Glutamatergic neuron (in vitro differentiated cells): Measurements from ENCODE around the gene HMX1. TPM values are rescaled to one million over a fixed set of nuclear protein-coding genes. Genes with fewer than 3 reads are reported as not detected.

Experiments used
- DNase-seq: peaks from one replicate; pipeline ENCODE4 v3.0.0; 2022
- H3K27ac Mint-ChIP-seq: one replicate; pipeline ENCODE4 v1.8.0; 2020; ENCODE audit warnings: mild to moderate bottlenecking, mixed read lengths, inconsistent platforms; ENCODE audit not compliant: unreplicated experiment
- H3K27me3 Mint-ChIP-seq: one replicate; pipeline ENCODE4 v1.8.0; 2020; ENCODE audit warnings: mild to moderate bottlenecking, moderate library complexity, mixed read lengths, inconsistent platforms; ENCODE audit not compliant: unreplicated experiment
- H3K36me3 Mint-ChIP-seq: one replicate; pipeline ENCODE4 v1.8.0; 2020; ENCODE audit warnings: mild to moderate bottlenecking, mixed read lengths, inconsistent platforms; ENCODE audit not compliant: unreplicated experiment
- H3K4me1 Mint-ChIP-seq: one replicate; pipeline ENCODE4 v1.8.0; 2020; ENCODE audit warnings: mild to moderate bottlenecking, low read depth, mixed read lengths, inconsistent platforms; ENCODE audit not compliant: unreplicated experiment
- H3K4me3 Mint-ChIP-seq: one replicate; pipeline ENCODE4 v1.8.0; 2020; ENCODE audit warnings: mild to moderate bottlenecking, mixed read lengths, inconsistent platforms; ENCODE audit not compliant: unreplicated experiment
- H3K9me3 Mint-ChIP-seq: one replicate; pipeline ENCODE4 v1.8.0; 2020; ENCODE audit warnings: mild to moderate bottlenecking, moderate library complexity, mixed read lengths, inconsistent platforms; ENCODE audit not compliant: unreplicated experiment
- CTCF ChIP-seq: fragments of 200-600 bp; sonication (generic); IDR thresholded peaks from one replicate; pipeline ENCODE4 v1.5.0; 2021; ENCODE audit not compliant: partially characterized antibody, unreplicated experiment
- total RNA-seq: library from RNA; stranded (reverse); fragmentation: NEBNext Ultra II Directional; extraction: Animal tissue kit (Norgen Biotek cat#: 25700); gene quantifications from one replicate; pipeline ENCODE4 v1.2.1, GENCODE V29; 2021; ENCODE audit not compliant: unreplicated experiment

The HMX1 gene
- total RNA-seq, 1 donor from 2014 or later = 1.7 TPM

- no peak for TF ChIP-seq CTCF
- Mint-ChIP-seq H3K27me3 (peaks cover 22% of the 10 kb centered on the region), H3K9me3 (peaks cover 8% of the 10 kb centered on the region), H3K4me1 (peaks cover 12% of the 10 kb centered on the region), H3K27ac (no peak overlapping the region), H3K36me3 (peaks cover 6% of the 10 kb centered on the region), H3K4me3 (no peak overlapping the region)
- no peak for DNase-seq
Measured at GRCh38 chr4:8882239-8882638, 10.6 kb upstream of the HMX1 start.

GRCh38 chr4:8880851-8881250 lies 9.2 kb upstream of the HMX1 start:
- Mint-ChIP-seq H3K4me3 (no peak overlapping the region), H3K27me3 (peaks cover 20% of the 10 kb centered on the region), H3K9me3 (peaks cover 9% of the 10 kb centered on the region), H3K27ac (no peak overlapping the region), H3K36me3 (peaks cover 6% of the 10 kb centered on the region), H3K4me1 (peaks cover 12% of the 10 kb centered on the region)
- no peak for DNase-seq
- TF ChIP-seq CTCF = no peak

- peaks cover 26% of the 10 kb centered on the region for H3K27me3 Mint-ChIP-seq
- peak overlapping the region; percentile 43 for H3K27ac Mint-ChIP-seq
- TF ChIP-seq CTCF = no peak
- H3K36me3 Mint-ChIP-seq = peaks cover 11% of the 10 kb centered on the region
- DNase-seq = no peak
- no peak overlapping the region for H3K4me3 Mint-ChIP-seq
- peaks cover 16% of the 10 kb centered on the region for H3K9me3 Mint-ChIP-seq
- H3K4me1 Mint-ChIP-seq = peaks cover 12% of the 10 kb centered on the region
Measured at GRCh38 chr4:8879574-8879973, 7.9 kb upstream of the HMX1 start.

GRCh38 chr4:8878421-8878820 lies 6.8 kb upstream of the HMX1 start:
- DNase-seq = no peak
- peak overlapping the region; percentile 21 for H3K4me3 Mint-ChIP-seq
- H3K27ac Mint-ChIP-seq = no peak overlapping the region
- H3K9me3 Mint-ChIP-seq = peaks cover 14% of the 10 kb centered on the region
- H3K4me1 Mint-ChIP-seq = peaks cover 12% of the 10 kb centered on the region
- H3K27me3 Mint-ChIP-seq = peaks cover 27% of the 10 kb centered on the region
- TF ChIP-seq CTCF = no peak
- H3K36me3 Mint-ChIP-seq = peaks cover 11% of the 10 kb centered on the region

GRCh38 chr4:8877780-8878040 lies 6.1 kb upstream of the HMX1 start:
- Mint-ChIP-seq H3K27me3 (peaks cover 29% of the 10 kb centered on the region), H3K9me3 (peaks cover 14% of the 10 kb centered on the region), H3K4me3 (no peak overlapping the region), H3K4me1 (peaks cover 11% of the 10 kb centered on the region), H3K27ac (no peak overlapping the region), H3K36me3 (peaks cover 11% of the 10 kb centered on the region)
- TF ChIP-seq CTCF = no peak
- no peak for DNase-seq
